ENCODE measurements around the gene GRXCR2. TPM values are rescaled to one million over a fixed set of nuclear protein-coding genes. Genes with fewer than 3 reads are reported as not detected.
A peak's percentile ranks its signal among the peaks of the same experiment; 100 is the strongest.
"Not testable (repeated sequence)": the region's sequence is repeated elsewhere in the genome, so short reads cannot be mapped to it uniquely, and the experiment has no call there.

The GRXCR2 gene
- total RNA-seq, 2 experiments from 2014 or later: not detected

GRCh38 chr5:145867806-145868205 is 5.0 kb downstream of the GRXCR2 start:
- no peaks in the 10 kb centered on the region for H3K9me3 Mint-ChIP-seq
- ChIA-PET CTCF (no interaction called here), POLR2A (no interaction called here)
- H3K27ac Mint-ChIP-seq: no peak overlapping the region
- H3K4me3 Mint-ChIP-seq: no peak overlapping the region
- H3K36me3 Mint-ChIP-seq: no peaks in the 10 kb centered on the region
- H3K27me3 Mint-ChIP-seq: peaks cover 6% of the 10 kb centered on the region
- no peak for DNase-seq
- intact Hi-C loops (cut with micrococcal nuclease): no loop called here
- no peaks in the 10 kb centered on the region for H3K4me1 Mint-ChIP-seq (ENCODE audit: low read depth)

- intact Hi-C loops (cut with micrococcal nuclease); POLR2A ChIA-PET; H3K36me3 Mint-ChIP-seq; H3K9me3 Mint-ChIP-seq; H3K4me3 Mint-ChIP-seq; DNase-seq; H3K4me1 Mint-ChIP-seq (ENCODE audit: low read depth); CTCF ChIA-PET; H3K27ac Mint-ChIP-seq: not testable (repeated sequence)
- H3K27me3 Mint-ChIP-seq: peaks cover 12% of the 10 kb centered on the region
These were observed 8.4 kb downstream of the GRXCR2 start for GRCh38 chr5:145864432-145864831.

DNA sequence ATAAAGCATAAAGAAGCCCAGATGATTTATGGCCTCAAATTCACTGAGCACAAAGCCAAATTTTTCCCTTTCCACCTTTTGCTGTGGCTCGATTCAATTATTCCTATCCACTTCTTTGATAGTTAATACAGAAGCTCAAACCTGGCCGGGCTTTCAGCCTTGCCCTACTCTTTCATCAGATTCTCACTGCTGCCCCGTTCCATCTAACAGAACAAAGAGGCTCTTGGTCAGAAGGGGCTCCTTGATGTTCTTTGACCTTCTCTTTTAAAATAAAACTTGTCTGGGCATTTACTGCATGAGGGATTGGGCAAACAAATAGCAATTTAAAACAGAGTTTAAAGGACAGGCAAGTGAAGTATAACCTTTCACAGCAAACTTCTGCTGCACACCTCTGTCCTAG is 9.8 kb downstream of the GRXCR2 start:
- no peaks in the 10 kb centered on the region for H3K4me1 Mint-ChIP-seq (ENCODE audit: low read depth)
- DNase-seq: no peak
- no peak overlapping the region for H3K4me3 Mint-ChIP-seq
- H3K27ac Mint-ChIP-seq: no peak overlapping the region
- no peaks in the 10 kb centered on the region for H3K36me3 Mint-ChIP-seq
- POLR2A ChIA-PET: no interaction called here
- CTCF ChIA-PET: no interaction called here
- H3K9me3 Mint-ChIP-seq: no peaks in the 10 kb centered on the region
- peaks cover 9% of the 10 kb centered on the region for H3K27me3 Mint-ChIP-seq
- intact Hi-C loops (cut with micrococcal nuclease): no loop called here

DNA sequence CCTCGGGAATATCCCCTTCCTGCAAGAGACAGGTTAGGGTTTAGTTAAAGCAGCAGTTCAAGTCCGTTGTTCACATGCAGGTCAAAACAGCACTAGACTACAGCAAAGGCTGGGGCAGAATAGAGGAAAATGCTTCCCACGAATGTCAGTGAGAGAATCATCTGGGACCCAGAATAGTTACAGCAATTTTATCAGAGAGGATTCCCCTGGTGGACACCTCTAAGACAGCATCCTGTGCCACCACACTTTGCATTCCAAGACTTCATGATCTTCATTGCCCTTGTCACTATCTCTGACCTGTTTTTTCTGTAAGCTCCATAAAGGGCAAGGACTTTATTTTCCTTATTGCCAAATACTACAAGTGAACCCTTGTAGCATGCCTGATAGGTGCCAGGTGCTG is 12.9 kb downstream of the GRXCR2 start:
- no peak for DNase-seq
- CTCF ChIA-PET: interaction anchor here (0.8 to 1.2 kb wide), 2 partner anchors 28 to 34 kb away, joined by 3 read pairs; no protein-coding TSS in a partner anchor

DNA sequence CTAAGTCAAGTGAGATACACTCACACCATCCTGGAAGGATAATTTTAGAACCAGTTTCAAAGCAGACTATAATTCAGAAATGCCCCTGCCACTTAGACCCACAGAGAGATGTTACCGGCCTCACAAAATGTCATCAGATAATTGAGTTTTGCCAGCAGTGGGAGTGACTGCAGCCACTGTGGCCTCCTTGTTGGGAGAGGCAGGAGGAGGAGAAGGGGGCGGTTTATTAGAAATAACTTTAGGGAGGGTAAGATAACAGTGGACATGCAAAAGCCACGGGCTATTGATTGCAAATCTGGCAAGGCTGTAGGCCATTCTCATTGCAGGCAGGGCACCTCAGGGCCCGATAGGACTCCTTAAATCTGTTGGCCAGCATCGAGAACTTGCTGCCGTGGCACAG is 13.4 kb downstream of the GRXCR2 start:
- Mint-ChIP-seq H3K4me1 (ENCODE audit: low read depth) (no peaks in the 10 kb centered on the region), H3K36me3 (no peaks in the 10 kb centered on the region), H3K4me3 (no peak overlapping the region), H3K27ac (no peak overlapping the region), H3K27me3 (peaks cover 11% of the 10 kb centered on the region), H3K9me3 (no peaks in the 10 kb centered on the region)
- ChIA-PET CTCF (interaction anchor here (1.2 kb wide), 1 partner anchor 29 kb away, joined by 3 read pairs; no protein-coding TSS in a partner anchor), POLR2A (no interaction called here)
- intact Hi-C loops (cut with micrococcal nuclease): no loop called here
- DNase-seq: no peak

More for the DNA sequence above, 12.9 kb downstream of the GRXCR2 start:
- Mint-ChIP-seq H3K9me3 (no peaks in the 10 kb centered on the region), H3K27ac (no peak overlapping the region), H3K36me3 (no peaks in the 10 kb centered on the region), H3K4me3 (no peak overlapping the region), H3K4me1 (ENCODE audit: low read depth) (no peaks in the 10 kb centered on the region), H3K27me3 (peaks cover 11% of the 10 kb centered on the region)
- POLR2A ChIA-PET: no interaction called here
- intact Hi-C loops (cut with micrococcal nuclease): no loop called here

GRCh38 chr5:145858959-145859358 is 13.9 kb downstream of the GRXCR2 start:
- CTCF ChIA-PET: no interaction called here
- POLR2A ChIA-PET: no interaction called here
- intact Hi-C loops (cut with micrococcal nuclease): no loop called here
- DNase-seq: no peak
- Mint-ChIP-seq H3K4me3 (no peak overlapping the region), H3K36me3 (no peaks in the 10 kb centered on the region), H3K9me3 (no peaks in the 10 kb centered on the region), H3K27ac (no peak overlapping the region), H3K27me3 (peaks cover 11% of the 10 kb centered on the region), H3K4me1 (ENCODE audit: low read depth) (no peaks in the 10 kb centered on the region)

- H3K9me3 Mint-ChIP-seq: no peaks in the 10 kb centered on the region
- intact Hi-C loops (cut with micrococcal nuclease): no loop called here
- peak; percentile 48 for DNase-seq
These were observed 16.5 kb downstream of the GRXCR2 start for GRCh38 chr5:145856285-145856818.

GRCh38 chr5:145855763-145856267 is 17.0 kb downstream of the GRXCR2 start:
- Mint-ChIP-seq H3K27ac (no peak overlapping the region), H3K36me3 (no peaks in the 10 kb centered on the region), H3K9me3 (no peaks in the 10 kb centered on the region), H3K4me1 (ENCODE audit: low read depth) (no peaks in the 10 kb centered on the region), H3K27me3 (peaks cover 6% of the 10 kb centered on the region), H3K4me3 (no peak overlapping the region)
- DNase-seq: no peak
- CTCF ChIA-PET: interaction anchor here (0.9 to 1.3 kb wide), 2 partner anchors 30 to 1039 kb away, joined by 3 to 5 read pairs; no protein-coding TSS in a partner anchor
- POLR2A ChIA-PET: no interaction called here
- intact Hi-C loops (cut with micrococcal nuclease): no loop called here

More at GRCh38 chr5:145856285-145856818, 16.5 kb downstream of the GRXCR2 start:
- ChIA-PET CTCF (no interaction called here), POLR2A (interaction anchor here (0.6 kb wide), 1 partner anchor 22 kb away, joined by 4 read pairs; no protein-coding TSS in a partner anchor)
- Mint-ChIP-seq H3K4me1 (ENCODE audit: low read depth) (no peaks in the 10 kb centered on the region), H3K36me3 (no peaks in the 10 kb centered on the region), H3K27me3 (peaks cover 9% of the 10 kb centered on the region), H3K4me3 (no peak overlapping the region), H3K27ac (no peak overlapping the region)

GRCh38 chr5:145854651-145855258 is 18.1 kb downstream of the GRXCR2 start:
- peaks cover 3% of the 10 kb centered on the region for H3K27me3 Mint-ChIP-seq
- no peaks in the 10 kb centered on the region for H3K36me3 Mint-ChIP-seq
- ChIA-PET POLR2A (interaction anchor here (0.8 kb wide), 2 partner anchors 20 to 111 kb away, joined by 3 read pairs; no protein-coding TSS in a partner anchor), CTCF (interaction anchor here (1.3 kb wide), 1 partner anchor 29 kb away, joined by 5 read pairs; no protein-coding TSS in a partner anchor)
- intact Hi-C loops (cut with micrococcal nuclease): no loop called here
- no peak overlapping the region for H3K27ac Mint-ChIP-seq
- no peak overlapping the region for H3K4me3 Mint-ChIP-seq
- H3K9me3 Mint-ChIP-seq: no peaks in the 10 kb centered on the region
- DNase-seq: no peak
- no peaks in the 10 kb centered on the region for H3K4me1 Mint-ChIP-seq (ENCODE audit: low read depth)

- intact Hi-C loops (cut with micrococcal nuclease): no loop called here
- Mint-ChIP-seq H3K4me3 (no peak overlapping the region), H3K9me3 (no peaks in the 10 kb centered on the region), H3K36me3 (no peaks in the 10 kb centered on the region), H3K27me3 (peaks cover 6% of the 10 kb centered on the region), H3K4me1 (ENCODE audit: low read depth) (no peaks in the 10 kb centered on the region), H3K27ac (no peak overlapping the region)
- ChIA-PET CTCF (interaction anchor here (1.0 kb wide), 1 partner anchor 49 kb away, joined by 3 read pairs; no protein-coding TSS in a partner anchor), POLR2A (interaction anchor here (0.8 kb wide), 1 partner anchor 21 kb away, joined by 3 read pairs; no protein-coding TSS in a partner anchor)
- DNase-seq: no peak
These were observed 18.9 kb downstream of the GRXCR2 start for GRCh38 chr5:145853781-145854376.

- H3K27ac Mint-ChIP-seq: no peak overlapping the region
- no peaks in the 10 kb centered on the region for H3K4me1 Mint-ChIP-seq (ENCODE audit: low read depth)
- POLR2A ChIA-PET: no interaction called here
- peaks cover 6% of the 10 kb centered on the region for H3K27me3 Mint-ChIP-seq
- DNase-seq: no peak
- H3K4me3 Mint-ChIP-seq: no peak overlapping the region
- no peaks in the 10 kb centered on the region for H3K36me3 Mint-ChIP-seq
- intact Hi-C loops (cut with micrococcal nuclease): no loop called here
- CTCF ChIA-PET: interaction anchor here (1.0 kb wide), 2 partner anchors 22 to 50 kb away, joined by 3 read pairs; no protein-coding TSS in a partner anchor
- H3K9me3 Mint-ChIP-seq: no peaks in the 10 kb centered on the region
These were observed 19.8 kb downstream of the GRXCR2 start for GRCh38 chr5:145852990-145853389.

- POLR2A ChIA-PET: no interaction called here
- Mint-ChIP-seq H3K27me3 (peaks cover 3% of the 10 kb centered on the region), H3K4me3 (no peak overlapping the region), H3K27ac (no peak overlapping the region), H3K4me1 (ENCODE audit: low read depth) (no peaks in the 10 kb centered on the region), H3K36me3 (no peaks in the 10 kb centered on the region), H3K9me3 (no peaks in the 10 kb centered on the region)
- CTCF ChIA-PET: no interaction called here
- DNase-seq: no peak
- intact Hi-C loops (cut with micrococcal nuclease): no loop called here
These were observed 24.0 kb downstream of the GRXCR2 start for GRCh38 chr5:145848854-145849253.
